SH-SY5Y (cell line): Measurements from ENCODE around the gene MRAS.

Source experiments
- GATA2 ChIP-seq: IDR thresholded peaks from 2 replicates; pipeline ENCODE4 v1.6.1; 2011; ENCODE audit warnings: mild to moderate bottlenecking, low read depth, low read length
- GATA3 ChIP-seq: IDR thresholded peaks from 2 replicates; pipeline ENCODE4 v1.6.1; 2011; ENCODE audit warnings: low read depth, mild to moderate bottlenecking, low read length, moderate library complexity

MRAS gene

DNA sequence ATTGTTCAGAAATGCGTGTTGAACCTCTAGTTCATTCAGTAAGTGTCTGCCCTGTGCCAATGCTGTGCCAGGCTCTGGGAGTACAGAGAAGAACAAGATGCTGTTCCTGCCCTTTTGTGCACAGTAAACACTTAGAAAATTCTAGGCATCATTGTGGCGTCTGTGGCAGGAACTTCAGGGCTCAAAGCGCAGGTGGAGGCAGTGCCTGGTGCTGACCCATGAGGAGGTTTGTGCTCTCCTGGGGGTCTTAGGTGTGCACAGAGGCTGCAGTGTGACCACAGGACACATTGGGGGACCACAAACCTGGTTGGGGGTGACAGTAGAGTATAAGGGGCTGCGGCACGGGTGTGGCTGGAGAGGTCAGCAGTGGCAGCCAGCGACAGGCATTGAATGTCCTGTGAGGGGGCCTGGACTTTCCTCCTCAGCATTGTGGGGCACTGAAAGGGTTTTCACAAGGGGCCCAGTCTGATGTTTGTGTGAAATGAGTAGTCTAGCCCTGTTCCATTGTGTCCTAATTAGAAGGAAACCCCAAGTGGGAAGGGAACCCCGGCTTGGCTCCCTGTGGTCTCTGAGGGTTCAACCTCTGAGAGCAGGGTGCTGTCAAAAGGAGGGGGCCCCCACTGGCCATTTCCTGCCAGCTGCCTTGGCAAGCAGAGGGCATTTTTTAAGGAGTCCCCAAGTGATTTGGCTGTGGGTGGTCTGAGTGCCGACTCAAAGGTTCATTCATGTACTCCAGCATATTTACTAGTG lies 20.9 kb downstream of the MRAS start:
- TF ChIP-seq GATA2 (no peak), GATA3 (no peak)

DNA sequence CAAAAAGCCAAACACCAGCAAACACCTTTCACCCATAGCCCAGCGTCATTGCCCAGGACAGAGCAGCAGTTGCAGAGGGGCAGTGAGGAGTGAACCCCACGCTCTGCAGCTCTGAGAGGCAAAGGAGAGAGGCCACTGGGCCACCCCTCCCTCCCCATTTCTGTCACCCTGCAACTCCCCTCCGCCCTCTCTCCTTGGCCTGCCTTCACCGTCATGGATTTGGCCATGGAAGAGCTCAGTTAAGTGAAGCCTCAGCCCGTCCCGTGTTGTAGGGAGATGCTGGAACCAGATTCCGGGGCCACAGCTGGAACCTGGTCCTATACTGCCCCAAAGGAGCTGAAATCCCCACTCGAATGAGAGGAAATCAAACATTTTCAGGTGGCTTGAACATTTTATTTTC lies 21.9 kb downstream of the MRAS start:
- TF ChIP-seq GATA3 (no peak), GATA2 (no peak)

DNA sequence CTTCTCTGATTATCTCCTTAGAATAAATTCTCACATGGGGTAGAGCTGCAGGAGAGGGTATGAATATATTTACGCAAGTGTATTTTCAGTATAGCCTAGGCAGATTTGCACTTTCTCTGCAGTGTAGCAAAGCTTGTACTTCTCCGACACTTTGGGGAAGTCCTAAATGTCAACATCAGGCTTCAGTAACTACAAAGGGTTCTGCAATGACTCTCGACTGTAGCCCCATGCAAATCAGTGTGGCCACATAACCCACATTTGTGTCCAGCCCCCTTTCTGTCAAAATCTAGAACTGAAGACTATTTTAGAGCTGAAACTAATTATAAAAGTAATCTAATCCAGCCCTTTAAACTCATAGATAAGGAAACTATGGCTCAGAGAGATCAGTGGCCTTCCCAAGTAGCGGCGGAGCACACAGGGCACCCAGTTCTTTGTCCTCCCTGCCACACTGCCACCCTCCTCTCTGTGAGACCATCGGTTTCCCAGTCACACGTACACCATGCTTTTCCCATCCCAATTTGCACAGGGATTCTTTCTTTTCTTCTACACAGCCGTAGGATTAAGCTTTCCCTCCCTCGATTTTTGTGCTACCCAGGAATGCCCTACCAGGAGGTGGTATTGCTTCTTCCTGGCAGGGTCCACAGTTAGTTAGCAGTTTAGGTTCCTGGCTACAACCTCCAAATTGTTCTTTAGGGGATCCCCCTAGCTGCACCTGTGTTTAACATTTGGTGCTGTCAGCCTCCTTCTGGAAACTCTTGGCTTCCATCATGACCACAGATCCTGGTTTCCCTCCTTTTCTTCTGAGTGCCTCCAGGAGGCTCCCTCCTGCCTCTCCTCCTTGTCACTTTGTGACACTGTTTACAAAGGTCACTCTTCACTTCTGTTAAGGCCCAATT lies 22.9 kb downstream of the MRAS start:
- TF ChIP-seq GATA2 = no peak
- TF ChIP-seq GATA3 = no peak

DNA sequence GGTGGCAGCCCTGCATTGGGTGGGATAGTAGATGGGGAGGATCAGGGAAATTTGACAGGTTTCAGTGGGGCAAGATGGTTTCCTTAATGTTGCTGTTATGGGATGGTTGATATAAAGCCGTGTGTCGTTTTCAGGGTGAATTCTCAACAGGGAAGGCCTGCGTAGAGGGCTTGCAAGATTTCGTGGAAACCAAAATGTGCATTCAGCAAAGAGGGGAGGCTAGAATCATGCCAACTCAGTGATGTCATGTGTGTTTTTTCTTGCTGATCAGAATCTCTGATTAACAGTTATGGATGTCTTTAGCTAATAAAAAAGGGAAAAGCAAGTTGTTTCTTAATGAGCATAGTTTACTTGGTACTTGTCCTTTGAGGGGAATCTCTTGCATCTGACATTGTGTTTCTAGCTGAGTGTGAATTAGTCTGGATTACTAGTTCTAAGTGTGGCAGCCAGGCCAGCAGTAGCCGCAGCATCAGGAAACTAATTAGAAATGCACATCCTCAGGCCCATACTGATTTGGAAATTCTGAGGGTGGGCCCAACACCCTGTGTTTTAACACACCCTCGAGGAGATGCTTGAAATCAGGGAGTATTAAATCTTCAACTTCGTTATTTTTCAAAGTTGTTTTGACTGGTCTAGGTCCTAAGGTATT lies 24.8 kb downstream of the MRAS start:
- TF ChIP-seq GATA2 (no peak), GATA3 (no peak)

DNA sequence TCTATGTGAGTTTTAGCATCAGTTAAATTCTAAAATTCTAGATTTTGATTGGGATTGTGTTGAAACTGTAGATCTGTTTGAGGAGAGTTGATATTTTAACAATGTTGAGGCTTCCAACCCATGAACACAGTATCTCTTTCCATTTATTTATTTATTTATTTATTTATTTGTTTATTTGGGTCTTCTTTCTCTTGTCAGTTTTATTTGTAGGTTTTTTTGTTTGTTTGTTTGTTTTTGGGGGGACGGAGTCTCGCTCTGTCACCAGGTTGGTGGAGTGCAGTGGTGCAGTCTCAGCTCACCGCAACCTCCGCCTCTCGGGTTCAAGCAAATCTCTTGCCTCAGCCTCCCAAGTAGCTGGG lies 25.3 kb downstream of the MRAS start:
- TF ChIP-seq GATA2 (no peak), GATA3 (no peak)

DNA sequence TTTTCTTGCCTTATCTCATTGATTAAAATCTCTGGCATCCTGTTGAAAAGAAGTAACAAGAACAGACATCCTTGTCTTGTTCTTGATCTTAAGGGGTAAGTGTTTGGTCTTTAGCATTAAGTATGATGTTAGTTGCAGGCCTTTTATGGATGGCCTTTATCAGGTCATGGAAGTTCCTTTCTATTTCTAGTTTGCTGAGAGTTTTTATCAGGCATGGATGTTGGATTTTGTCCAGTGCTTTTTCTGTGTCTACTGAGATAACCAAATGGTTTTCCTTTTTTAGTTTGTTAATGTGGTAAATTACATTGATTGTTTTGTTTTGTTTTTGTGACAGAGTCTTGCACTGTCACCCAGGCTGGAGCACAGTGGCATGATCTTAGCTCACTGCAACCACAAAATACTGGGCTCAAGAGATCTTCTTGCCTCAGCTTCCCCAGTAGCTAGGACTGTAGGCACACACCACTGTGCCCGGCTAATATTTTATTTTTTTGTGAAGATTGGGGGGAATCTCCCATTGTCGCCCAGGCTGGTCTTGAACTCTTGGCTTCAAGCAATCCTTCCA lies 26.3 kb downstream of the MRAS start:
- no peak for TF ChIP-seq GATA2
- no peak for TF ChIP-seq GATA3

DNA sequence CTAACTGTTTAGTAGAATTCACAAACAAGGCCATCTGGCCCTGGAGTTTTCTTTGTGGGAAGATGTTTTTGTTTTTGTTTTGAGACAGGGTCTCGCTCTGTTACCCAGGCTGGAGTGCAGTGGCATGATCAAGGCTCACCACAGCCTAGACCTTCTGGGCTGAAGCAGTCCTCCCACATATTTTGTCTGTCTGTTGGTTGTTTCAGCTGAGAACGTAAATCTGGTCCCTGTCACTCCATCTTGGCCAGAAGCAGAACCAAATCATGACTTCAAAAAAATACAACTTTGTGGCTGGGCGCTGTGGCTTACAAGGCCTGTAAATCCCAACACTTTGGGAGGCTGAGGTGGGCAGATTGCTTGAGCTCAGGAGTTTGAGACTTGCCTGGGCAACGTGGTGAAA lies 27.1 kb downstream of the MRAS start:
- TF ChIP-seq GATA3 (no peak), GATA2 (no peak)

DNA sequence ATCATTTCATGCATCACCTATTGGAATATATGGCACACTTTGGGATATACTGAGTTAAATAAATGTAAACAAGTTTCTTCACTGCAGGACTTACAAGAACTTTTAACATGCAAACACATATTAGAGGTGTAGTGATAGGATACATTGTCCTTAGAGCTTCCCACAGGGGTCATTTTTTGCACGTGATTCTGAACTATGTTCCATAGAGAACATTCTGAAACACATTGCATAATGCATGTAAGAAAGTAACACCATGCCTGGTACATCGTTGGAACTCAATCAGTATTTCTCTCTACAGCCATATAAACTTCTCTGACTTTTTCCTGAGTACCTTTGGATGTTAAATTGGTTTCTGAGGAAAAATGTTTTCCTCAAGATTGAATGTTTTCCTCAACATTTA lies 28.3 kb downstream of the MRAS start:
- TF ChIP-seq GATA2 (no peak), GATA3 (no peak)

DNA sequence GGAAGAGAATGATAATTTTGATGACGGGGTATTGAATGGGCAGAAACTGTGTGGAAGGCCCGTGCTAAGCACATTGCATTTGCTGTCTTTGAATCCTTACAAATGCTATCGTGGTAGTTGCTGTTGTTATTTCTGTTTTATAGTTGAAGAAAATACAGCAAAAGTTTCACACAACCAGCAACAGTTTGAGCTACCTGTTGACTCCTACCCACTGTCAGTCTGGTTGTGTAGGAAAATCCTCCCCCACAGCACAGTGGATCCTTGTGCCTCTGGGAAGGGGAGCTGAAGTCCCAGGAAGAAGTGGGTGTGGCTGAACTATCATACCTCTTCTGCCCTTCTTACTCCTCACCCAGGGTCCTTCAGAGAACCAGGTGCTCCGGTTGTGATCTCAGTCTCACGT lies 29.4 kb downstream of the MRAS start:
- TF ChIP-seq GATA2 = no peak
- TF ChIP-seq GATA3 = no peak

DNA sequence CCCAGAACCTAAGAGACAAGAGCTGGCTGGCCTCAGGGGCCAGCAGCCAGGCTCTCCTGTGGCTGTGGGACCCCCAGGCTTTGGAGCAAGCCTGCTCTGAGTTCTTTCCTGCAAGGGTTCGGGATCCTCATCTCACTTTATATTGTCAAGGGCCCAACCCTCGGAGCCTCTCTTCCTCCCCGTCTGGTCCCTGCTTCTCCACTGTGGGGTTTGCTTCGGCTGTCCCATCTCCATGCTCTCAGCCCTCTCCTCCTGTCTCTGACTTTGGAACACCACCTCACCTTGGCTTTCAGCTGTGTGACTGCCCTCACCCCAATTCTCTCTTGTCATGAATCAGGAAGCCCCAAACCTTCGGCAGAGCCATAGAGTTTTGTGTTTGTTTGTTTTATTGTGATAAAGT lies 30.0 kb downstream of the MRAS start:
- no peak for TF ChIP-seq GATA3
- TF ChIP-seq GATA2 = no peak

DNA sequence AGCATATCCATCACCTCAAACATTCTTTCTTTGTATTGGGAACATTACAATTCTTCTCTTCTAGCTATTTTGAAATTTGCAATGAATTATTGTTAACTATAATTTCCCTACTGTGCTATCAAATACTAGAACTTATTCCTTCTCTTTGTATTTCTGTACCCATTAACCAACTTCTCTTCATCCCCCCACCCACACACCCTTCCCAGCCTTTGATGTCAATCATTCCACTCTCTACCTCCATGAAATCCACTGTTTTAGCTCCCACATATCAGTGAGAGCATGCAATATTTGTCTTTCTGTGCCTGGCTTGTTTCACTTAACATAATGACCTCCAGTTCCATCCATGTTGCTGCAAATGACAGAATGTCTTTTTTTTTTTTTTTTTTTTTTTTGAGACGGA lies 30.6 kb downstream of the MRAS start:
- TF ChIP-seq GATA2 (no peak), GATA3 (no peak)

DNA sequence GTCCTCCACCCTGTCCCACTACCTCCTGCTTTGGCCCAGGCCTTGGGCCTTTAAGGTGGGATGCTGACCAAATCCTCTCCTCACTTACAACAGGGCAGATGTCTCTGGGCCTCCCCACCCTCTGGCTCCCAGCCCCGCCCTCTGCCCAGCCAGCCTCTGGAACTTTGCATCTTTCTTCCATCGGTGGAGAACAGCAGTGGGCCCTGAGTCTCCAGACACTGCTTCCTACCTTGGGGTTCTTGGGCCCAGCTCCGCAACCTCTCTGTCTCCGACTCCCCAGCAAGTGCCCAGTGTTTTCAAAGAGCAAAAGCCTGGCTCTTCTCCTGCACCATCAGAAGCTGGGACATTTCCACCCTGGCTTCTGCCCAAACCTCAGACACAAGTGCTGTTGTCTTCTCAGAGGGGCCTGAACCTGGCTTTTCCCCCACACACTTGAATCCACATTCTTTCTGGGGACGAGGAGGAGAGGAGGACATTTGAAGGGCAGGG lies 33.1 kb downstream of the MRAS start:
- TF ChIP-seq GATA3 = no peak
- TF ChIP-seq GATA2 = no peak

DNA sequence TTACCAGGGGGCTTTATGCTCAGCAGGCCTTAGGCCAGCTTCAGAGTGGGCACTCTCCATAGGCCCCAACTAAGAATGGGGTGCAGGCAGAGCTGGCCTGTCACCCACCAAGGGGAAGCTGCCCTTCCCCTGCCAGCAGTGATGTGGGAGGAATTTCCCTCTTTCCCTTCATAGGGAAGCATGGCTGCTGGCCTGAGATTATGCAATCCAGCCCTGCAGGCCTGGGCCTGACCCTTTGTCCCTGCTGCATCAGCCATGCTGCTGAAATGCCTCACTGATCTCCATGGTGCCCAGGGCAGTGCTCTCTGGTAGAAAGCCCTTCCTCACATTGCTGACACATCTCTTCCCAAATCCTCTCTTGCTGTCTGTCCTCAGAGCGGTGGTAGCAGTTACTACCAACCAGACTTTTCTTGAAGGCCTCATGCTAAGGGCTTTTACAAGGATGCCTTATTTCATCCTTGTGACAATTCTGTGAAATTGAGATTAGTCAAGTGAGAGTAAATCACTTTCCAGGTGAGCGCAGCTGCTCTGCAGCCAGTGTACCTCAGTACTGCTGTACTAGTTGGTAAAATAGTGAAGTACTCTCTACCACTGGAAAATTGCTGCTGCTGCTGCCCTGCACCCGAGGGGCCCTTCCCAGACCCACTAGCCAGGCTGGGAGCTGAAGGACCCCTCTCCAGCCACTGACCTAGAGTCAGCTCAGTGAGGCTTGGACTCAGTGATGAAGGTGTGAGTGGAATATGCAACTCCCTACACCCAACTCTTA lies 33.8 kb downstream of the MRAS start:
- TF ChIP-seq GATA2 (no peak), GATA3 (no peak)
